Mucosa of descending colon (tissue), 3 donors: ENCODE results near the gene COL23A1. TPM values are rescaled to one million over a fixed set of nuclear protein-coding genes. Genes with fewer than 3 reads are reported as not detected.

ENCODE experiments used
- ATAC-seq: fragments of 200-7000 bp; cut with Tn5 transposase; one replicate; pipeline ENCODE4 v1.9.1; 2020; ENCODE audit warnings: mild to moderate bottlenecking, moderate library complexity
- DNase-seq, 3 donors: peaks; one replicate each; pipeline ENCODE4 v3.0.0-alpha.2; 2020
- H3K36me3 ChIP-seq: fragments of 200-600 bp; one replicate; pipeline ENCODE4 v1.8.0; 2021; ENCODE audit warnings: low read depth, mild to moderate bottlenecking
- H3K4me1 ChIP-seq: fragments of 200-600 bp; one replicate; pipeline ENCODE4 v1.8.0; 2021; ENCODE audit warnings: low read depth, mild to moderate bottlenecking
- H3K4me3 ChIP-seq: fragments of 200-600 bp; one replicate; pipeline ENCODE4 v1.8.0; 2021; ENCODE audit warnings: mild to moderate bottlenecking
- H3K9me3 ChIP-seq: fragments of 200-600 bp; one replicate; pipeline ENCODE4 v1.8.0; 2021; ENCODE audit warnings: mild to moderate bottlenecking
- intact Hi-C, 2 donors: fragments of 100-400 bp; cut with DNase I in 1 of 2; cut with micrococcal nuclease in 1 of 2; formaldehyde crosslinking; loops; one replicate each; pipeline versions ENCODE4 v1.11.0 to v1.11.1; 2022; cut with DNase I, micrococcal nuclease
- total RNA-seq, 3 donors: library from RNA; stranded (reverse); fragmentation: NEBNext Ultra II Directional in 2 of 3; extraction: Animal tissue kit (Norgen Biotek cat#: 25700) in 2 of 3; gene quantifications; one replicate each; pipeline versions ENCODE4 v1.2.1 to v1.2.4, GENCODE V29; 2021 to 2023
- TF ChIP-seq, protein P1 (sequence below): fragments of 200-600 bp; IDR thresholded peaks from one replicate; pipeline ENCODE4 v1.8.0; 2022; ENCODE audit warnings: antibody characterized with exemption, mild to moderate bottlenecking
- donor health status: DM: no; HTN: no; CAD: no; lungs with moderate emphysema.
- donor health status: DM: no; HTN: no; CAD: no.
- donor health status: DM: no; HTN: yes; CAD: no.

COL23A1 gene
- total RNA-seq, 3 donors from 2014 or later = 0.17 to 2.7 (median 0.43) TPM

DNA sequence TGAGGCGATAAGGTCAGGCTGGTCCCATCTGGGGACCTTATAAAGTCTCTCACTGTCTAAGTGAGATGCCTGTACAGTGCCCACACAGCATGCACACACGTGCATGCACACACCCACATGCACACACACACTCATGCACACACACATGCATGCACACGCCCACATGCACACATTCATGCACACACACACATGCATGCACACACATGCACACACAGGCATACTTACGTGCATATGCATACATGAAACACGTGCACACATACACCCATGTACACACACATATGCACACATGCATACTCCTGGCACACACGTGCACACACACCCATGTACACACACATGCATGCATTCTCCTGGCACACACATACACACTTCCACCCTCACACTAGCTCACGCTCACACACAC lies 12.2 kb downstream of the COL23A1 start:
- intact Hi-C loops = no loop called here
- H3K4me1 ChIP-seq = no peaks in the 10 kb centered on the region
- H3K9me3 ChIP-seq = no peaks in the 10 kb centered on the region
- ATAC-seq = no peak
- DNase-seq = no peak
- no peak overlapping the region for H3K4me3 ChIP-seq
- H3K36me3 ChIP-seq = no peaks in the 10 kb centered on the region
- TF ChIP-seq, protein P1, sequence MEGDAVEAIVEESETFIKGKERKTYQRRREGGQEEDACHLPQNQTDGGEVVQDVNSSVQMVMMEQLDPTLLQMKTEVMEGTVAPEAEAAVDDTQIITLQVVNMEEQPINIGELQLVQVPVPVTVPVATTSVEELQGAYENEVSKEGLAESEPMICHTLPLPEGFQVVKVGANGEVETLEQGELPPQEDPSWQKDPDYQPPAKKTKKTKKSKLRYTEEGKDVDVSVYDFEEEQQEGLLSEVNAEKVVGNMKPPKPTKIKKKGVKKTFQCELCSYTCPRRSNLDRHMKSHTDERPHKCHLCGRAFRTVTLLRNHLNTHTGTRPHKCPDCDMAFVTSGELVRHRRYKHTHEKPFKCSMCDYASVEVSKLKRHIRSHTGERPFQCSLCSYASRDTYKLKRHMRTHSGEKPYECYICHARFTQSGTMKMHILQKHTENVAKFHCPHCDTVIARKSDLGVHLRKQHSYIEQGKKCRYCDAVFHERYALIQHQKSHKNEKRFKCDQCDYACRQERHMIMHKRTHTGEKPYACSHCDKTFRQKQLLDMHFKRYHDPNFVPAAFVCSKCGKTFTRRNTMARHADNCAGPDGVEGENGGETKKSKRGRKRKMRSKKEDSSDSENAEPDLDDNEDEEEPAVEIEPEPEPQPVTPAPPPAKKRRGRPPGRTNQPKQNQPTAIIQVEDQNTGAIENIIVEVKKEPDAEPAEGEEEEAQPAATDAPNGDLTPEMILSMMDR = no peak

DNA sequence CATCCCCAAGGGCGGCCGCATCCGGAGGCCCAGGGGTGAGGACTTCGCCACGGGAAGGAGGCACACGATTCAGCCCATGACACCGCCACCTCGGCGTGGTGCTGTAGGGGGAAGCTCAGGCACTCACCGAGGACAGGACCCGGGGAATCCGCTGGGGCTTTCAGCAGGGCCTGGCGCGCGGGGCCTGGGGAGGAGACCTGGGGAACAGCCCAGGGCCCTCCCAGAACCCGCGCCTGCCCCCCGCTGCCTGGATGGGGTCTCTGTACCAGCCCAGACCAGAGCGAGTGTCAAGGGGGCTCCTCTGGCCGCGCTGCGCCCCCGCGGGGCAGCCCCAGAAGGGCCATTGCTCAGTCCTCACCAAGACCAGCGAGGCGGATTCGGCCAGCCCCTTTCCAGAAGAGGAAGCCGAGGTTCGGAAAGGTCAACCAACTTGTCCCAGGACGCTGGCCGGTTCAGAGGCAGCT lies 12.8 kb downstream of the COL23A1 start:
- intact Hi-C loops = no loop called here
- TF ChIP-seq, protein P1 = no peak
- Histone ChIP-seq H3K4me3 (no peak overlapping the region), H3K9me3 (no peaks in the 10 kb centered on the region), H3K4me1 (no peaks in the 10 kb centered on the region), H3K36me3 (no peaks in the 10 kb centered on the region)
- ATAC-seq (no peak), DNase-seq (no peak)

DNA sequence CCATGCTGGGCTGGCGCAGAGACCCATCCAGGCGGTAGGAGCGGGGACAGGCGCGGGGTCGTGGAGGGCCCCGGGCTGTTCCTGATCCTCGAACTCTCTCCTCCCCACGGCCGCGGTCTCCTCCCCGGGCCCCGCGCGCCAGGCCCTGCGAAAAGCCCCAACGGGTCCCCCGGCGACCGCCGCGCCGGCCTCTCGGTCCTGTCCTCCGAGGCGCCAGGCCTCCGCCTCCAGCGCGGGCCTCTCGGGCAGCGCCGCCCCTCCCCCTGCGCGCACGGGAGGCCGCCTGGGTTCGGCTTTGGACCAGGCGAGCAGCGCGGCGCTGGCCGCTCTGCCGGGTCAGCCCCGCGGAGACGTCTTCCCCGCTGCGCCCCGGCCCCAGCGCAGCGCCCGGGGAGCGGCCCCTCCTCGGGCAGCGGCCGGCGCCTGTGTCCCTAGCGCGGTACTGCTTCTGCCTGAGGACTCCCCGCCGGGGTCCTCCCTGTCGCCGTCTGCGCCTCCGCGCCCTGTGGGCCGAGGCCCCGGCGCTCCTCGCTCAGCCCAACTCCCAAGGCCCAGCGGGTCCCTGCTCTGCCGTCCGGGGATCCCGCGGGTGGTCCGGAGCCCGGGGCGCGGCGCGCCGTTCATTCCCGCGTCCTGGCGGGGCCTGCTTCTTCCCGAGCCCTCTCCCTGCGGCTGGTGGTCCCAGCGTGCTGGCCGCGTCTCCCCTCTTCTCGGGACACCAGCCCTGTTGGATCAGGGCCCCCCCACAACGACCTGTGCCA lies 13.4 kb downstream of the COL23A1 start:
- DNase-seq = no peak

DNA sequence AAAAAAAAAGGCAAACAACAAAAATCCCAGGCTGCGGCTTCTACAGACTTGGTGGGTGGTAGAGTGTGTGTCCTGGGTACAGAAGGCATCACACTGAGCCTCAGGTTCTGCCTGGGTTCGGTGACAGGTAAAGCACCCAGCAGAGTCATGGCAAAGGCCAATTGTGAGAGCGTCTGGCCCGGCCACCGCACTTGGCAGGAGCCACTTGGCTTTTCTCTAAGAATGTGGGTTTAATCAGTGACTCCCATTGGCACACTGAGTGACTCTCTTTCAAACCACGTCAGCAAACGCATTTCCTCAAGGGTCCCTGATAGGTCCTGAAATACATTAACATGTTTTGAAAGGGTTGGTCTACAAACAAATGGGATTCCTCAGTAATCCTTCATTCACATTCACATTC lies 17.0 kb downstream of the COL23A1 start:
- TF ChIP-seq, protein P1 = no peak
- intact Hi-C loops = no loop called here
- no peaks in the 10 kb centered on the region for H3K36me3 ChIP-seq
- ATAC-seq = no peak
- H3K4me3 ChIP-seq = no peak overlapping the region
- DNase-seq = no peak
- no peaks in the 10 kb centered on the region for H3K9me3 ChIP-seq
- H3K4me1 ChIP-seq = no peaks in the 10 kb centered on the region

More for the DNA sequence above, 13.4 kb downstream of the COL23A1 start:
- TF ChIP-seq, protein P1 = no peak
- Histone ChIP-seq H3K4me3 (no peak overlapping the region), H3K9me3 (no peaks in the 10 kb centered on the region), H3K4me1 (no peaks in the 10 kb centered on the region), H3K36me3 (no peaks in the 10 kb centered on the region)
- no peak for ATAC-seq
- intact Hi-C loops = no loop called here

DNA sequence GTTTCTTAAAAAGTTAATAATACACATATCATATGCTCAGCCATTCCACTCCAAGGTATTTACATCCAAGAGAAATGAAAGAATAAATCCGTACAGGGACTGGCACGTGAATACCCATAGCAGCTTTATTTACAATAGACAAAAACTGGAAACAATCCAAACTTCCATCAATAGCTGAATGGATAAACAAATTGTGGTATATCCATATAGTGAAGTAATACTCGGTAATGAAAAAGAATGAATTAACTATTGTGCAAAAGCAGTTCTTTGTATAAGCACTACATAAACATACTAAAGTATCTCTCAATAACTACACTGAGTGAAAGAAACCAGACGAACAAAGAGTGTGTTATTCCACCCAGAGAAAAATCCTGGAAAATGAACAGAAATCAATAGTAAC lies 17.6 kb downstream of the COL23A1 start:
- Histone ChIP-seq H3K9me3 (no peaks in the 10 kb centered on the region), H3K36me3 (no peaks in the 10 kb centered on the region), H3K4me3 (no peak overlapping the region), H3K4me1 (no peaks in the 10 kb centered on the region)
- DNase-seq (no peak), ATAC-seq (no peak)
- intact Hi-C loops = no loop called here
- TF ChIP-seq, protein P1 = no peak
